ENCODE data around the gene PF4V1. TPM values are rescaled to one million over a fixed set of nuclear protein-coding genes. Genes with fewer than 3 reads are reported as not detected.
A peak's percentile ranks its signal among the peaks of the same experiment; 100 is the strongest.

Gene PF4V1
- total RNA-seq, 4 donors from 2014 or later: not detected

GRCh38 chr4:73864961-73865360, 11.9 kb downstream of the PF4V1 start:
- DNase-seq (ENCODE audit: low spot score in 2 of 2): no peak
- Histone ChIP-seq H3K36me3 (no peaks in the 10 kb centered on the region), H3K27ac (no peak overlapping the region), H3K9me3 (no peaks in the 10 kb centered on the region), H3K4me1 (peaks cover 0 to 20% (median 0%) of the 10 kb centered on the region in 4 donors), H3K4me3 (no peak overlapping the region), H3K27me3 (peaks cover 0 to 11% of the 10 kb centered on the region in 2 donors)
- peak in 1 of 2 donors; percentile 14 for TF ChIP-seq EP300 (IDR thresholded peaks at IDR 0.05)
- TF ChIP-seq CTCF (IDR thresholded peaks at IDR 0.05): no peak
- TF ChIP-seq POLR2A (IDR thresholded peaks at IDR 0.05): no peak
- WGBS, 2 donors: 73 to 81% methylated on average over 8 of the region's 8 CpGs

- no peak for DNase-seq (ENCODE audit: low spot score in 2 of 2)
- 76 to 88% methylated on average over 5 of the region's 5 CpGs for WGBS, 2 donors
- Histone ChIP-seq H3K27me3 (peaks cover 0 to 14% of the 10 kb centered on the region in 2 donors), H3K36me3 (no peaks in the 10 kb centered on the region), H3K4me1 (peaks cover 0 to 18% (median 0%) of the 10 kb centered on the region in 4 donors), H3K9me3 (no peaks in the 10 kb centered on the region), H3K4me3 (no peak overlapping the region), H3K27ac (no peak overlapping the region)
- TF ChIP-seq CTCF (IDR thresholded peaks at IDR 0.05): no peak
- no peak for TF ChIP-seq POLR2A (IDR thresholded peaks at IDR 0.05)
- no peak for TF ChIP-seq EP300 (IDR thresholded peaks at IDR 0.05)
Measured at GRCh38 chr4:73865431-73866096, 12.5 kb downstream of the PF4V1 start.

DNA sequence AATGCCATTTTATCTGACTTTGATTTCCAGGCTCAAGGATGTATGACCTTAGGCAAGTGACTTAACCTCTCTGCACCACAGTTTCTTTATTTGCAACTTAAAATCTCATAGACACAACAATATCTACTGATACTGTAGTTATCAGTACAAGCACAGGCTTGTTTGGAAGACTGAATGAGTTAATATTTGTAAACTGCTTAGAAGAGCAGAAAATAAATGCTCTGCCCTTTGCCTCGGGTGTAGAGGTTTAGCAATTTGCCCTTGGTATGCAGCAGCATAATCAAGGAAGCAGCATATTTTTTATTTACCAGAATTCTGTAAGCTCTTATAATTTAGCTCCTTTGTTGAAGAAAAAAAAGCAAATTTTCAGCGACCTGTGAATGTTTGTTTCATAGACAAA, 13.2 kb downstream of the PF4V1 start:
- no peaks in the 10 kb centered on the region for H3K36me3 ChIP-seq
- H3K9me3 ChIP-seq: no peaks in the 10 kb centered on the region
- DNase-seq (ENCODE audit: low spot score in 2 of 2): no peak
- no peak overlapping the region for H3K27ac ChIP-seq
- TF ChIP-seq POLR2A (IDR thresholded peaks at IDR 0.05): no peak
- no peak for TF ChIP-seq EP300 (IDR thresholded peaks at IDR 0.05)
- TF ChIP-seq CTCF (IDR thresholded peaks at IDR 0.05): no peak
- 40 to 41% methylated on average over 2 of the region's 2 CpGs for WGBS, 2 donors
- peaks cover 0 to 14% of the 10 kb centered on the region in 2 donors for H3K27me3 ChIP-seq
- H3K4me3 ChIP-seq: no peak overlapping the region
- H3K4me1 ChIP-seq: peaks cover 0 to 18% (median 0%) of the 10 kb centered on the region in 4 donors

DNA sequence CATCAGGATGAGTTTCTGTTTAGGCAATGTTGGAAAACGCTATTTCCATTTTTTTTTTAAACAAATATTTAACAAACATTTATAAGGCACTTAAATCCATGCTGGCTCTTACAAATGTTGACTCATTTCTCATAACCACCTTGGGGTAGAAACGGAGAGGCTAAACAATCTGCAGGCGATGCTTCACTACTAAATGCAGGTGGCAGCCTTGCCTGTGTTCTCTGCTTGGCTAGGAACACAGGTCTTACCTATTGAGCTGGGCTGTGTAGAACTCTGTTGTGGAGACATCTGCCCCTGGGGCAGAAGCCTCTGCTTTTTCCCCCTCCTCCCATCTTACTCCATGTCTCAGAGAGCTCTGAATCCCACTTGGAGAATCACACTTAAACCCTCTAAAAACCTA, 14.7 kb downstream of the PF4V1 start:
- H3K36me3 ChIP-seq: no peaks in the 10 kb centered on the region
- peaks cover 0 to 19% of the 10 kb centered on the region in 2 donors for H3K27me3 ChIP-seq
- H3K4me3 ChIP-seq: no peak overlapping the region
- DNase-seq (ENCODE audit: low spot score in 2 of 2): no peak
- H3K9me3 ChIP-seq: no peaks in the 10 kb centered on the region
- TF ChIP-seq POLR2A (IDR thresholded peaks at IDR 0.05): no peak
- TF ChIP-seq EP300 (IDR thresholded peaks at IDR 0.05): no peak
- no peak for TF ChIP-seq CTCF (IDR thresholded peaks at IDR 0.05)
- H3K4me1 ChIP-seq: peaks cover 0 to 18% (median 0%) of the 10 kb centered on the region in 4 donors
- H3K27ac ChIP-seq: no peak overlapping the region
- 86 to 96% methylated on average over 3 of the region's 3 CpGs for WGBS, 2 donors

DNA sequence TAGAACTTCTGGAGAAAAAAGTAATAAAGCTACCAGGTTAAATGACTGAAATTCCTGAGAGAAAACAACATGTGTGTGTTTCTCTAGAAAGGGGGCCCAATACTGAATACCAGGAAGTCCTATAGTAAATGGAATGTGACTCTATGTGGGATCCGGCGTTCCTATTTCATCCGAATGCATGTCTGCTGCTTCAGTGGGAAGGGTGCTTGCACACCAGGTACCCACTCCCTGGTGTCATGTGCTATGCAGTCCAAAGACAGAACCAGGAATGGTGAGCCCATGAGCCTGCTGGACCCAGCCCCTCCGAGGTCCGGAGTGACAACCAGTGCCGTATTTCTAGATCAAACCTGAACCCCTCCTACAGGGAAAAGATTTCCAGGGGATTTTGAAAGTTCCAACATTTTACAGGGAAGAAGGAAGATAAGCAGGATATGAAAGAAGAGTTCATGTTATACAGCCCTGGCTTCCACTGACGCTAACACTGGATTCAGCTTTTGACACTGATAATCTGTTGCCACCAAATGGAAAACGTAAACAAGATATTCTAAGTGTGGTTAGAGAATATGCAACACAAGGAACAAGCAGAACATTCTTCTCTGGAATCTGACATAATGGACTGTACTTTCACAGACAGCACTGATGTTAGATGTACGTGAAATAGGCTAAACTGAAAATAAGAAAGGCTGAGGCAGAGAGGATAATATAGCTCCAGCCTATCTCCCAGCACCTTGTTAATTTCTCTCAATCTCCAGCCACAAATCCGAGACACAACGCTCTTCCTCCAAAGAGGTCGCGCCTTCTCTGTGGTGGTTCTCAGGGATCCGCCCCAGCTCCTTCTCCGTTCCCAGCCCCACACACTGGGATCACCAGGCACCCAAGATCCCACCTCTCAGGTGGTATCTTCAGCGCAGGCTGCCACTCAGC, 15.4 kb downstream of the PF4V1 start:
- TF ChIP-seq POLR2A (IDR thresholded peaks at IDR 0.05): no peak
- TF ChIP-seq EP300 (IDR thresholded peaks at IDR 0.05): no peak
- TF ChIP-seq CTCF (IDR thresholded peaks at IDR 0.05): no peak
- H3K4me1 ChIP-seq: peaks cover 0 to 18% (median 0%) of the 10 kb centered on the region in 4 donors
- peak overlapping the region in 2 of 4 donors; percentile 51 to 78 for H3K27ac ChIP-seq
- whole genome bisulfite sequencing, 2 donors: 39 to 41% methylated on average over 16 of the region's 16 CpGs
- peaks cover 0 to 22% of the 10 kb centered on the region in 2 donors for H3K27me3 ChIP-seq
- no peaks in the 10 kb centered on the region for H3K36me3 ChIP-seq
- peak overlapping the region; percentile 35 to 68 (median 56) for H3K4me3 ChIP-seq
- DNase-seq (ENCODE audit: low spot score in 2 of 2): no peak
- H3K9me3 ChIP-seq: no peaks in the 10 kb centered on the region
